Activated gamma-delta T cell treated with anti-CD3 and anti-CD28 coated beads, Interleukin-2, amount 50 U/mL, for 16 hours (primary cell): Measurements from ENCODE around the gene CHRNA3.
"Not testable (repeated sequence)": the region's sequence is repeated elsewhere in the genome, so short reads cannot be mapped to it uniquely, and the experiment has no call there.

Experiments used
- DNase-seq: peaks from one replicate; pipeline ENCODE4 v3.0.0-alpha.2; 2020; ENCODE audit warnings: low read depth

CHRNA3 gene

DNA sequence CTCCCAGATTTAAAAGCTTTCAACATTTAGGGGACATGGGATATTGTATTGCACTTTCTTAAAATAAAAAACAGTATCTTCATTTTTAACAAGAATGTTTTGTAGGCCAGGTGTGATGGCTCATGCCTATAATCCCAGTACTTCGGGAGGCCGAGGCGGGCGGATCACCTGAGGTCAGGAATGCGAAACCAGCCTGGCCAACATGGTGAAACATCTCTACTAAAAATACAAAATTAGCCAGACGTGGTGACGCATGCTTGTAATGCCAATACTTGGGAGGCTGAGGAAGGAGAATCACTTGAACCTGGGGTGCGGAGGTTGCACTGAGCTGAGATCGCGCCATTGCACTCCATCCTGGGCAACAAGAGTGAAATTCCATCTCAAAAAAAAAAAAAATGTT lies 60.6 kb downstream of the CHRNA3 start:
- not testable (repeated sequence) for DNase-seq

DNA sequence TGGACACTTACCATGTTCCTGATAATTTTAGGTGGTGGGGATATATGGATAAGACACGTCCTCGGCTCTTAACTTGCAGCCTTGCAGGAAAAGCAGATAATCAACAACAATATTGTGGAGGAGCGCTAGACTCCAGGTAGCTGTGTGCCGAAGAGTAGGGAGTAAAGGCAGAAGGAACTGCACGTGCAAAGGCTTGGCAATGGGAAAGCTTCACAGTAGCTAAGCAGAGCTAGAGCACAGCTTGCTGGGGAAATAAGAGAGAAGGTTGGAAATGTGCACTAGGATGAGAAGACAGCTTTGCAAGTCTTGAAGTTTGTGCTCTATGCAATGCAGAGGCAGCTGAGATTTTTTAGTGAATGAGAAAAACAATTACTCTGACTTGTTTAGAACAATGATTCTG lies 68.2 kb downstream of the CHRNA3 start:
- no peak for DNase-seq

DNA sequence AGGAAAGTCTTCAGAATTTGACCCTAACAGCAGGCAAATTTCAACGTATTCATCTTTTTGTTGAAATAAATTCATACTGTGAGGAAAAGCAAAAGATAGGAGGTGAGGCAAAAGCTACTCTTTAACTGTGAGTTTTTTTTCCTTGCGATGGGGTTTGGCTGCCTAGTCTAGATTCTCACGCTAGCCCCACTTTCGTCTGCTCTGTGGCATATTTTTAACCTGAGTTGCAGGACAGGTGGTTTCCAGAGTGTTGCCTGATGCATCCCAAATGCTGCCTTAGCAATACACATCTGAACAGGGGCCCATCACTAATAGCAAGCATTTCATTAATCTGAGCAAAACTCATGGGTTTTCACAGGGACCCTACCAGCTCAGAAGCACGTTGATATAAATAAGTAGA lies 68.9 kb downstream of the CHRNA3 start:
- DNase-seq = no peak

DNA sequence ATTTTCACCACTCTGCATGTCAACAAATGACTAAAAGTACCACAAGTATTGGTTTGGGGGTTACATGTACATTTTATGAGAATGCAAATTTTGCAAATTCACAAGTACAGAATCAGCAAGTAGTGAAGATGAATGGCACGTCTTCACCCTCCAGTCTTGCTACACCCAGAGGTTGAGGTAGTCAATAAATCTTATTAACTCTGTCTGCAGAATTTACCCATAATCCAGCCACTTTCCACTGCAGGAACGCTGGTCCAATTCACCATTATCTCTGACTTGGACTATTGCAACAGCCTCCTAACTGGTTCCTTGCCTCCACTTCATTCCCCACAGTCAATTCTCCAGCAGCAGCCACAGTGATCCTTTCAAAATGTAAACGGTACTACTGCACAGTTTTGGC lies 70.0 kb downstream of the CHRNA3 start:
- DNase-seq = no peak

DNA sequence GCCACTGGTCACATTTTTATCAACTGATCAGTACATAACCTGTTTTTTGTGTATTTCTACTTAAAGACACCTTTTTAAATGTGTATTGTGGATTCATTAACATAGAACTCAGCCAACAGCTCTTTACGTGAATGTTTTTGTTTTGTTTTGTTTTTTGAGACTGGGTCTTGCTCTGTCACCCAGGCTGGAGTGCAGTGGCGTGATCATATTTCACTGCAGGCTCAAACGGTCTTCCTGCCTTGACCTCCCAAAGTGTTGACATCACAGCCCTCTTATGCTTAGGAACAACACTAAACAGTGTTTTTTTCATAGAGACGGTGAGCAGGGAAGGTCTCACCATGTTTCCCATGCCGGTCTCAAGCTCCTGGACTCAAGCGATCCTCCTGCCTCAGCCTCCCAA lies 70.6 kb downstream of the CHRNA3 start:
- DNase-seq = no peak
